ENCODE measurements around the gene NUB1.
A peak's percentile ranks its signal among the peaks of the same experiment; 100 is the strongest.

NUB1 gene

DNA sequence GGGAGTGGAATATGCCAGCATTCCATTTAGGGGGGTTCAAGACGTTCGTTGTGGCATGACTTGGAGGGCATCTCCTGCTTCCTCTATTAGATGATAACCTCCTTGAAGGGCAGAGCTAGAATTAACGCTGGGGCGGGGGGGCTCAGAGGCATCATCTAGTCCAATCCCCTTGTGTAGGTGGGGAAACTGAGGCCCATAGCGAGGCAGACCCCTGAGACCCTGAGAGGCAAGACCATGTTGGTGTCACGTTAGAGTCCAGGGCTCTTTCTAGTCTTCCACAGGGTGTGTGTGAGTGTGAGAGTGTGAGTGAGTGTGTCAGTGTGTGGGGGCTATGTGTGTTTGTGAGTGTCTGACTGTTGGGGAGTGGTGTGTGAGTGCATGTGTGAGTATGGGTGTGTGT lies 29.3 kb upstream of the NUB1 start:
- in situ Hi-C loops (cut with HindIII; ENCODE audit: low pct_ligation_motif_present, low pct_unique_long_range_greater_than_20kb, low sequenced_read_pairs), result no loop called here

DNA sequence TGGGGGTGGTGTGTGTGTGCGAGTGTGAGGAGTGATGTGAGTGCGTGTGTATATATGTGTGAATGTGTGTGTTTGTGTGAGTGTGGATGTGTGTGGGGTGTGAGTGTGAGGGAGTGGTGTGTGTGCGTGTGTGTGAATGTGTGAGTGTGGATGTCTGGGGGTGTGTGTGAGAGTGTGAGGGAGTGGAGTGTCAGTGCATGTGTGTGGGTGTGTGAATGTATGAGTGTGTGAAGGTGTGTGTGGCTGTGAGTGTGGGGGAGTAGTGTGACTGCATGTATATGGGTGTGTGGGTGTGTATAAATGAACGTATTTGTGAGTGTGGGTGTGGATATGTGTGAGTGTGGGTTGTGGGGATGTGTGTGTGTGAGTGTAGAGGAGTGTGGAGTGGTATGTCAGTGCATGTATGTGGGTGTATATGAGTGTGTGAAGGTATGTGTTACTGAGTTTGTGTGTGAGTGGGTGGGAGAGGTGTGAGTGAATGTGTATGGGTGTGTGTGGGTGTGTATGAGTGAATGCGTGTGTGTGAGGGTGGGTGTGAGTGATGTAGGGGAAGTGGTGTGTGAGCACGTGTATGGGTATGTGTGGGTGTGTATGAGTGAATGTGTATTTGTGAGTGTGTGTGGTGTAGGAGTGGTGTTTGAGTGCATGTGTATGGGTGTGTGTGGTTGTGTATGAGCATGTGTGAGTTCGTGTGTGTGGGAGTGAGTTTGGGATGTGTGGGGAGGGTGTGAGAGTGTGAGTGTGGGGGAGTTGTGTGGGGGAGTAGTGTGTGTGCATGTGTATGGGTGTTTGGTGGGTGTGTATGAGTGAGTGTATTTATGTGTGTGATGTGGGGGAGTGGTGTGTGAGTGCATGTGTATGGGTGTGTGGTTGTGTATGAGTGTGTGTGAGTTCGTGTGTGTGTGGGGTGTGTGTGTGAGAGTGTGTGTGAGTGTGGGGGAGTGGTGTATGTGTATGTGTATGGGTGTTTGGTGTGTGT lies 28.5 kb upstream of the NUB1 start:
- in situ Hi-C loops (cut with HindIII; ENCODE audit: low pct_ligation_motif_present, low pct_unique_long_range_greater_than_20kb, low sequenced_read_pairs), result no loop called here
- DNase-seq, result no peak

More for the DNA sequence above, 29.3 kb upstream of the NUB1 start:
- DNase-seq, result no peak

DNA sequence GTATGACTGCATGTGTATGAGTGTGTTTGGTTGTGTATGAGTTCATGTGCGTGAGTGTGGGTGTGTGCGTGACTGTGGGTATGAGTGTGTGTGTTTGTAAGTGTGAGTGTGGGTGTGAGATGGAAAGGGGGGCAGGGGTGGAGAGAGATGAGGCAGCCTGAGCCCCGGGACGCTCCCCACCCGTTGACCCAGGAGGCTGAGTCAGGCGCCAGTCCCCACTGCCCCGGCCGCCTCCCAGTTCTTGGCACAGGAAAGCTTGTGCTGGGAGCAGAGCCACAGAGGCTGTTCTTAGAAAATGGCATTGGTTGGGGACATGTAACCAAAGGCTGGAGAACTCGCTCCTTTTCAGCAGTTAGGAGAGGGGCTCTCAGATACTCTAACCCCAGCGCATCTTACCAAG lies 27.8 kb upstream of the NUB1 start:
- no peak for DNase-seq
- in situ Hi-C loops (cut with HindIII; ENCODE audit: low pct_ligation_motif_present, low pct_unique_long_range_greater_than_20kb, low sequenced_read_pairs), result no loop called here

DNA sequence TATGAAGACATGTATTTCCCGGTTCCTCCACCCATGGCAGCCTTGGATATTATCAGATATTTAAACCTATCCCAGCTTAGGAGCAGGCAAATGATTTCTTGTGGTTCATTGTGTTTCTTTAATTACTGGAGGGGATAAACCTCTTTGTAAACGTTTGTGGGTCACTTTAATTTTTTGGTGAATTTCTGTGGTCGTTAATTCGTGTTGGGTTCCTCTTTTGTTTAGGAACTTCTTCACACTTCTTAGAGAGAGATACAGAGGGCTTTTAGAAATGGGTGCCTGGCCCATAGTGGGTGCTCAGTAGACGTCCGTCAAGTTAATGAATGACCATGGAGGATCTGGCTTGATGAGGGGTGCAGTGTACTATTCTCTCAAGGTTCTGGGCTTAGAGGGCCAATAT lies 27.2 kb upstream of the NUB1 start:
- DNase-seq, result no peak
- in situ Hi-C loops (cut with HindIII; ENCODE audit: low pct_ligation_motif_present, low pct_unique_long_range_greater_than_20kb, low sequenced_read_pairs), result no loop called here

DNA sequence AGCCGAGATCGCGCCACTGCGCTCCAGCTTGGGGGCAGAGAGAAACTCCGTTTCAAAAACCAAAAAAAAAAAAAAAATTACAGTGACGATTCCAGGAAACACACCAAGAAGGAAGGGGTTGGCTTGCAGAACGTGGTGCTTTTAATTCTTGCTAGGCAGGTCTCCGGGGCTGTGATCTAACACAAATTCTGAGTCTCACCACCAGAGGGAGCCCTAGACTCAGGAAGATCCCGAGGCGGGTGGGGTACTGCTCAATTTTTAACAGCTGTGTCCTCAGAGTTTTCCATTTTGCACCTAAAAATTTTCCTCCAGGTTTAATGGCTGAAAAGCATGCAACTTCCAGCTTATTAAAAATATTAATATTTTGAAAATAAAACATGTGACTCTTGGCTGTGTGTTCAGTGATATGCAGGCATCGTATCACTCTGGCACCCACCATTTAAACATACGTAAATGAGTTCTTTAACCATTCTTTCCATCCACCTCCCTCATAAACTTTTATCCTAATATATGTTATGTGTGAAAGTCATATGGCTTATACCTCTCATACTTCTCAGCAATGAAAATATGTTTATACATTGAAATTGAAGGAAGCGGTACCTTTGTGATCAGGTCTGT lies 26.5 kb upstream of the NUB1 start:
- in situ Hi-C loops (cut with HindIII; ENCODE audit: low pct_ligation_motif_present, low pct_unique_long_range_greater_than_20kb, low sequenced_read_pairs), result no loop called here

GRCh38 chr7:151316896-151317295 lies 24.7 kb upstream of the NUB1 start:
- DNase-seq, result no peak
- in situ Hi-C loops (cut with HindIII; ENCODE audit: low pct_ligation_motif_present, low pct_unique_long_range_greater_than_20kb, low sequenced_read_pairs), result no loop called here

More for the DNA sequence above, 26.5 kb upstream of the NUB1 start:
- peak; percentile 77 for DNase-seq

DNA sequence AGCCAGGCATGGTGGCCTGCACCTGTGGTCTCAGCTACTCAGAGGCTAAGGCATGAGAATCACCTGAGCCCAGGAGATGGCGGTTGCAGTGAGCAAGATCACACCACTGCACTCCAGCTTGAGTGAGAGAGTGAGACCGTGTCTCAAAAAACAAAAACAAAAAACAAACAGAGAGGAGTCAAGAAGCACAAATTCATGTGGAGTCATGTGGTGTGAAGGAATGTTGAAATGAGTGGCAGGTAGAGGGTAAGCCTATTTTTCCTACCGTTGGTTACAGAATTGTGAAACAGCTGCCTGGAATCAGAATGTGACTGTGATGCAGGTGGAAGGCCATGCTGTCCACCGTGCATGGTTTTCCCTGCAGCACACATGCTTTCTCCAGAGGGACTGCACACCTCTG lies 23.7 kb upstream of the NUB1 start:
- no peak for DNase-seq
- in situ Hi-C loops (cut with HindIII; ENCODE audit: low pct_ligation_motif_present, low pct_unique_long_range_greater_than_20kb, low sequenced_read_pairs), result no loop called here

- in situ Hi-C loops (cut with HindIII; ENCODE audit: low pct_ligation_motif_present, low pct_unique_long_range_greater_than_20kb, low sequenced_read_pairs), result no loop called here
These were observed 22.4 kb upstream of the NUB1 start for GRCh38 chr7:151319189-151319588.

GRCh38 chr7:151320263-151320845 lies 21.3 kb upstream of the NUB1 start:
- in situ Hi-C loops (cut with HindIII; ENCODE audit: low pct_ligation_motif_present, low pct_unique_long_range_greater_than_20kb, low sequenced_read_pairs), result no loop called here

More at GRCh38 chr7:151319189-151319588, 22.4 kb upstream of the NUB1 start:
- DNase-seq, result no peak

GRCh38 chr7:151321341-151321740 lies 20.3 kb upstream of the NUB1 start:
- in situ Hi-C loops (cut with HindIII; ENCODE audit: low pct_ligation_motif_present, low pct_unique_long_range_greater_than_20kb, low sequenced_read_pairs), result no loop called here
- no peak for DNase-seq

More at GRCh38 chr7:151320263-151320845, 21.3 kb upstream of the NUB1 start:
- no peak for DNase-seq

DNA sequence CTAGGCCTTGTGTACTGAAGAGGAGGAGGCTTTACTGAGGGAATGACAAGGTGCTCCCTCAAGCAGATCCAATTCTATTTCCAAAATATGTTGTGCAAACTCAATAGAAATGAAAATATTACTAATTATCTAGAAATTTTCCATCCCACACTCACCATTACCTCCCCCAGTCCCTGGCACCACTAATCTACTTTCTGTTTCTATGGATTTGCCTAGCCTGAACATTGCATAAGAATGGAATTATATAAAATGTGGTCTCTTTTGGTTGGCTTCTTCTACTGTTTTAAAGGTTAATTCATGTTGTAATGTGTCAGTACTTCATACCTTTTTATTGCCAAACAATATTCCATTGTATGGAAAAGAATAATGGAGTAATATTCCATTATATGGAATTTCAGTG lies 18.7 kb upstream of the NUB1 start:
- in situ Hi-C loops (cut with HindIII; ENCODE audit: low pct_ligation_motif_present, low pct_unique_long_range_greater_than_20kb, low sequenced_read_pairs), result no loop called here
- DNase-seq, result no peak

- no peak for DNase-seq
- in situ Hi-C loops (cut with HindIII; ENCODE audit: low pct_ligation_motif_present, low pct_unique_long_range_greater_than_20kb, low sequenced_read_pairs), result no loop called here
These were observed 14.6 kb upstream of the NUB1 start for GRCh38 chr7:151327022-151327421.

GRCh38 chr7:151327659-151328058 lies 14.0 kb upstream of the NUB1 start:
- DNase-seq, result peak; percentile 73
- in situ Hi-C loops (cut with HindIII; ENCODE audit: low pct_ligation_motif_present, low pct_unique_long_range_greater_than_20kb, low sequenced_read_pairs), result no loop called here

GRCh38 chr7:151330181-151330580 lies 11.4 kb upstream of the NUB1 start:
- in situ Hi-C loops (cut with HindIII; ENCODE audit: low pct_ligation_motif_present, low pct_unique_long_range_greater_than_20kb, low sequenced_read_pairs), result no loop called here
- DNase-seq, result no peak

DNA sequence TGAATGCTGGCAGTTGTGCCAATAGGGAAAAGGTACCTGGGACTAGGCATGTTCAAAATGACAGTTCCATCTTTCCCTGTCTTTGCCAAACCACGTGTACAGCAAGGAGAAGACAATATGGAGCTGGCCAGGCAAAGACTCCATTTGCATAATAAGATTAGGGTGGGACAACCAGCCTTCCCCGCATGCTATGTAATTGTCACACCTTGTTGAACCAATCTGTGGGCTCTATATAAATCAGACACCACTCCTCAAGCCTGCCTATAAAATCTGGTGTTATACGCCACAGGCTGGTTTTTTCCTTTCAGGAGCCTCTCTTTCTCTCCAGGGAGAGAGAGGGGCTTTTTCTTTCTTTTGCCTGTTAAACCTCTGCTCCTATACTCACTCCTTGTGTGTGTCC lies 11.0 kb upstream of the NUB1 start:
- in situ Hi-C loops (cut with HindIII; ENCODE audit: low pct_ligation_motif_present, low pct_unique_long_range_greater_than_20kb, low sequenced_read_pairs), result no loop called here

DNA sequence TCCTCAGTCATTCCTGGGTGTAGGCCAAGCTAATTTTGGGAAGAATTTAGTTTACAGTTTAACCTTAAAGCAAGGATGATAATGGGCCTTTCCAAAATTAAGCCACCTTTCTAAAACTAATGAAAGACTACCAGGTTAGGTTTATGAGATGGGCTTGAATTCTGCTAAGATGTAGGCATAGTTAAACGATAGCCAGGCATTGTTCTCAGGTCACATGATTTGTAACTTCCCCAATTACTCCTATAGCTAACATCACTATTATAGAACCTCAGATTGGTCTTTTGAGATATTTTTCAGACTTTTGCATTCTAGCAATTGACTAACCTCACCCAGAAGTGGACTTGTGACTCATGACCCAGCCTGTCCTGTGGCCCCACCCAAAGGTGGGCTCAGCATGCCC lies 7.0 kb upstream of the NUB1 start:
- no peak for DNase-seq
- in situ Hi-C loops (cut with HindIII; ENCODE audit: low pct_ligation_motif_present, low pct_unique_long_range_greater_than_20kb, low sequenced_read_pairs), result no loop called here

More for the DNA sequence above, 11.0 kb upstream of the NUB1 start:
- DNase-seq, result no peak

DNA sequence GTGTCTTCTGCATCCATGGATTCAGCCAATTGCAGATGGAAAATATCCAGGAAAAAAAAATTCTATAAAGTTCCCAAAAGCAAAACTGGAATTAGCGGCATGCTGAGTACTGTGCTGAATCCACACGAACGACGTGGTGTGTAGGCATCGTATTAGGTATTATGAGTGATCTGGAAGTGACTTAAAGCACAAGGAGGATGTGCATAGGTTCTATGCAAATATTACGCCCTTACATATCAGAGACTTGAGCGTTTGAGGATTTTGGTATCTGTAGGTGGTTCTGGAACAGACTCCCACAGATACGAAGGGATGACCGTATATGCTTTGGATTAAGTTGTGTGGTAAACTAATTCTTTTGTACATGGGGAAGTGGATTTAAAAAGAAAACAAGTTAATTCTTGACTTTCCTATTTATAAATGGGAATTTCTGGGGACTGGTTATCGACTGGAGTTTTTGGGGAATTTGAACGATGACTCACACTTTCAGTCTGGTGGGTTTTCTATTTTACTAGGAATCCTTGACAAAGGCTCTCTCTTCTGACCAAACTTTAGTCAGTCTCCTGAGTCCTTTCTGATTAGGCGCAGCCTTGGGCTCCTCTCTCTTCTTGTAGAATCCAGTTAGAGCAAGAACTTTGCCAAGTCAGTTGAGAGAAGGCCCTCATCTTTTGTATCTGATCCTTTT lies 5.4 kb upstream of the NUB1 start:
- in situ Hi-C loops (cut with HindIII; ENCODE audit: low pct_ligation_motif_present, low pct_unique_long_range_greater_than_20kb, low sequenced_read_pairs), result no loop called here
- no peak for DNase-seq

GRCh38 chr7:151337346-151337745 lies 4.3 kb upstream of the NUB1 start:
- no peak for DNase-seq
- in situ Hi-C loops (cut with HindIII; ENCODE audit: low pct_ligation_motif_present, low pct_unique_long_range_greater_than_20kb, low sequenced_read_pairs), result no loop called here

DNA sequence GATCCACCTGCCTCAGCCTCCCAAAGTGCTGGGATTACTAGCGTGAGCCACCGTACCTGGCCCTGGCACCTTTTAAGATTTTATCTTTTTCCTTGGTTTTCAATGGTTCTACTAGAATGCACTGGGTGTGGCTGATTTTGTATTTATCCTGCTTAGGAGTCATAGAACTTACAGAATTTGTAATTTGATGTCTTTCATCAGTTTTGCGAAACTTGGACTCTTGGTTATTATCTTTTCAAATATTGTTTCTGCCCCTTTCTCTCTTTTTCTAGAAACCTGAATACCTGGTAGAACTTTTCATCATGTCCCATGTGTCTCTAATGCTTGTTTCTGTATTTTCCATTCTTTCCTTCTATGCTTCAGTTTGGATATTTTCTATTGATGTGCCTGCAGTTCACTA lies 2.8 kb upstream of the NUB1 start:
- in situ Hi-C loops (cut with HindIII; ENCODE audit: low pct_ligation_motif_present, low pct_unique_long_range_greater_than_20kb, low sequenced_read_pairs), result no loop called here
- DNase-seq, result no peak

All from ACHN (cell line).